NOMO-1 (cell line): ENCODE results near the gene CT47A1.
"Not testable (repeated sequence)": the region's sequence is repeated elsewhere in the genome, so short reads cannot be mapped to it uniquely, and the experiment has no call there.

Experiments used
- DNase-seq, 2 experiments: peaks; one replicate each; lab custom pipeline; 2025; ENCODE audit not compliant: unreplicated experiment in 2 of 2; lab: John Stamatoyannopoulos, UW

The CT47A1 gene

DNA sequence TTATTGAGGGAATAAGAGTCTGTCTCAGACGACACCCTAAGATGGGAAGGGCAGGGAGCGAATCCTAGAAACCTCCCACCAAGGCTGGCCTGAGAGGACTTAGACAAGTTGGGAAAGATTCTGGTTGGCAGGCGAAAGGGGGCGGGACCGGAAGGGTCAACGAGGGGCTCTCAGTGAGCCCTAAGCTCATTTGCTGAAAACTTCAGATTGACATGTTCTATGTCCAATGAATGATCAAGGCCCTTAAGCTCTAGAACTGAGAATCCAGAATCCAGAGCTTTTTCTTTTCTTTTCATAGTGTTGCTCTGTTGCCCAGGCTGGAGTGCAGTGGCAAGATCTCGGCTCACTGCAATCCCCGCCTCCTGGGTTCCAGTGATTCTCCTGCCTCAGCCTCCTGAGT, at the start of gene CT47A1:
CT47A1 (minus strand) TSS at position 101 of the 400 bp plus-strand sequence. CDS start 231 bp downstream, outside the sequence.
- DNase-seq, result not testable (repeated sequence)

DNA sequence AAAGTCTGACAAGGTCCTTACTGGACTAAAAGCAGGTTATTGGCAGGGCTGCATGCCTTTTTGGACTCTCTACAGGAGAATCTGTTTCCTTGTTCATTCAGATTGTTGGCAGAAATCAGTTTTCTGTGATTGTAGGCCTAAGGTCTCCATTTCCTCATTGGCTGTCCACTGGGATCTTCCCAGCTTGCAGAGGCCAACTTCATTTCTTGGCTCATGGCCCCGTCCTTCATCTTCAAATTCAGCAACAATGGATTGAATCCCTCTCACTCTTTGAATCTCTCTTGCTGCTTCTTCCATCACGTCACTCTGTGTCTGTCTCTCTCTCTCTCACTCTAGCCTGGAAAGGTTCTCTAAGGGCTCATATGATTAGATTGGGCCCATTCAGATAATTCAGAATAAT, 47.0 kb upstream of the CT47A1 start:
- no peak for DNase-seq

DNA sequence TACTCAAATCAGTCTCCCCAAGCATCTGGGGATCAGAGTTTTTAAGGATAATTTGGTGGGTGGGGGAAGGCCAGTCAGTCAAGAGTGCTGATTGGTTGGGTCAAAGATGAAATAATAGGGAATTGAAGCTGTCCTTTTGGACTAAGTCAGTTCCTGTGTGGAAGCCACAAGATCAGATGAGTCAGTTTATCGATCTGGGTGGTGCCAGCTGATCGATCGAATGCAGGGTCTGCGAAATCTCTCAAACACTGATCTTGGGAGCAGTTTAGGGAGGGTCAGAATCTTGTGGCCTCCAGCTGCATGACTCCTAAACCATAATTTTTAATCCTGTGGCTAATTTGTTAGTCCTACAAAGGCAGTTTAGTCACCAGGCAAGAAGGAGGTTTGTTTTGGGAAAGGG, 44.5 kb upstream of the CT47A1 start:
- no peak for DNase-seq

DNA sequence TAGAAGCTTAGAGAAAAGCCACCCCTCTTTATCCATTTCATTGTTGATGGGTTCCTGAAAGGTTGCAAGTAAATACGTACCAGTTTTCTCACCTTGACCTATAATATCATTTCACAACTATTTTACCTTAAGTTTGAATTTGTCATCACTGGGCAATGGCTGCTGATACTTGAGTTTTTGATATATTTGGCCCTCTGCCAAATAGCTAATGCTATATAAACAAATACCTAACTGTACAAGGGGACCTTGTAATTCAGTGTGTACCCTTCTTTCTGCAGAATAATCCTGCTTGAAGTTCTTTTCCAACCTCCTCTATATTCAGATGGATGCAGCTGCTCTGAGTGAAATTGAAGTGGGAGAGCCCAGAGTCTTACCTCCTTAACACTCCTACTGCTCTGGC, 42.9 kb upstream of the CT47A1 start:
- DNase-seq, result no peak

DNA sequence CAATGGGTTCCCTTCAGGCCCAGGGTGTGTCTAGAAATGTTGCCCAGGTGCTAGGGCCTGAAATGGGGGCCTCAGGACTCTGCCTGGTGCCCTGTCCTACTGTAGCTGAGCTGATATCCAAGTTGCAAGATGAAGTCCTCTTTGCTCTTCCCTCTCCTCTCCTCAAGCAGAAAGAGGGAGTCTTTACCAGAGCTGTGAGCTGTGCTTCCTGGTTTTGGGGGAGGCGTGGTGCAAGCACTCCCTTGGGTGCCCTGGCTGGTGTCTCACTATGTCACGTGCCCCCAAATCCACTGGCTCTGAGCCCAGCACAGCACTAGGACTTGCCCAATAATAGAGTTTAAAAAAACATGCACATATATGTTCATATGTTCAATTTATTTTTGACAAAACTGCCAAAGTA, 29.3 kb upstream of the CT47A1 start:
- no peak for DNase-seq

DNA sequence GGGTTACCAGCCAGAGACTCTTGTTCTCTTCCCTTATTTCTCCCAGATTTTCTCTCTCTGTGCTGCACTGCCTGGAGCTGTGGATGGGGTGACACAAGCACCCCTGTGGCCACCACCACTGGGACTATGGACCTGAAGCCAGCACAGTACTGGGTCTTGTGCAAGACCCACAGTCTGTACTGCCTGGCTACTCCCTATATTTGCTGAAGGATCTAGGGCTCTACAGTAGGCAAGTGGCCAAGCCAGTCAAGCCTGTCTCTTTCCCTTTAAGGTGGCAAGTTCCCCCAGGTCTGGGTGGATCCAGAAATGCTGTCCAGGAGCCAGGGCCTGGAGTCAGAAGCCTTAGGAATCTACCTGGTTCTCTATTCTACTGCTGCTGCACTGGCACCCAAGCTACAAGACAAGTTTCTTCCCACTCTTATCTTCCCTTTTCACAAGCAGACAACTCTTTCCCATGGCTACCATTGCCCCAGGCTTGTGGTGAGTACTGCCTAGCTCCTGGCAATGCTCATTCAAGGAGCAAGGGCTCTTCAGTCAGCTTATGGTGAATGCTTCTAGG, 28.4 kb upstream of the CT47A1 start:
- no peak for DNase-seq

DNA sequence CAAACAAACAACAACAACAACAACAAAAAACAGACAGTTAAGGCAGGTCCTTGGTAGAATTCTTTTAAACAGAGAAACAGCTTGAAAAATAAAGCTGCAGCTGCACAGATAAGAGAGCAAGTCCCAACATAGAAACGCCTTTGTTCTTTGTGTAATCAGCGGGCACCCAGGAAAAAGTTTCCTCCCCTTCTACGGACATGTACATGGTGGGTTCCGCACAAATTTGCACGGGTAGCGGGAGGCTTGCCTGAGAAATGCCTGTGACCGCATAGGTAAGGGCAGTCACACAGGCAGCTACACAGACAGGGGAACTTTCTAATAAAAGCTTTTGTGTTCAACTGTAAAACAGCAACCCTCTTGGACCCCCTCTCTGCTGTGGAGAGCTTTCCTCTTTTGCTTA, 25.7 kb upstream of the CT47A1 start:
- DNase-seq, result no peak

DNA sequence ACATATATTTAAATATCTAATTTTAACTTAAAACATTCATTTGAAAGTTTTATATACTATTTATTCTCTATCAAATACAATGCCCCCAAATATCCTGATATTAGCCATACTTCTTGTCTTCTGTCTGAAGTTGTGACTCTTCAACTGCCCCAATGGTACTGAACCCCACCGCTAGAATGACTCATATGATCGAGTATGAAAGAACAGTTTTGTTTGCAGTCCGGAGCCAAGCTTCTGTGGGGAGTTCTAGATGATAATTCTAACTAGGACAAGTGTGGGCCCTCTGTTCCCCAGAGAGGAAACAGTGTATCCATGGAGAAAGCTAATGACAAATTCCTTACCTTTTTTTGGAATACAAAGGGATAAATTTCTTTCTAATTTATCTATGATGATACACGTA, 24.7 kb upstream of the CT47A1 start:
- no peak for DNase-seq

DNA sequence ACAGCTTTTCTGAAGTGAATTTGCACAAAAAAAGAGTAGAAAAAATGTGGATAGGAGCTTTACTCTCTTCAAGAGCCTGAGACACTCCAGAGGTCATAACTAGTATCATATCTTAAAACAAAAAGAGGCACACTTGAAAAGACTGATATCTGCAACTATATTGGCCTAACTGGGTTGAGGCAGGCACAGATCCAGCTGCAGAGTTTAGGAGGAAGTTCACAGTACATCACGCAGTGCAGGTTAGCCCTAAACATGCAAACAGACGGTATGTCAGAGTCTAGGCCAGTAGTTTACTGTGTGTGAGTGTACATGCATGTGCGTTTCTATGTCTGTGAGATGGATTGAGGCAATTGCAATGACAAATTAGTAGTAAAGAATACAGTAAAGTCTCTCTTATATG, 24.2 kb upstream of the CT47A1 start:
- DNase-seq, result no peak

DNA sequence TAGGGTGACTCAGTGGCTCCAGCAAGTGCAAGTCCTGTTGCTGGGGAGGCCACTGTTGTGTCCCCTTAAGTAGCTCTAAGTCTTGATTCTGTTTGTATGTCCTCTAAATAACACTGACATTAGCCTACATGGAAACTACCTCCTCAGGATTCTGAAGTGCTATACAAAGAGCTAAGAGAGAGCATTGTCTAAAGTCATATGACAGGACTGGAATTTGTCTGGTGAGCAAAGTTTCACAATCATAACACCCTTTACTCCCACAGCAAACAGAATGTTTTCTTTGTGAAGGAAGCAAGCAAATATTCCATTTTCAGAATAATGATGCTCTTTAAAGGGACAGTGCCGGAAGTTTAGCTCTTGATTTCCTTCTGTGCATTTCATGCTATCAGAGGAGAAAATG, 23.4 kb upstream of the CT47A1 start:
- no peak for DNase-seq

DNA sequence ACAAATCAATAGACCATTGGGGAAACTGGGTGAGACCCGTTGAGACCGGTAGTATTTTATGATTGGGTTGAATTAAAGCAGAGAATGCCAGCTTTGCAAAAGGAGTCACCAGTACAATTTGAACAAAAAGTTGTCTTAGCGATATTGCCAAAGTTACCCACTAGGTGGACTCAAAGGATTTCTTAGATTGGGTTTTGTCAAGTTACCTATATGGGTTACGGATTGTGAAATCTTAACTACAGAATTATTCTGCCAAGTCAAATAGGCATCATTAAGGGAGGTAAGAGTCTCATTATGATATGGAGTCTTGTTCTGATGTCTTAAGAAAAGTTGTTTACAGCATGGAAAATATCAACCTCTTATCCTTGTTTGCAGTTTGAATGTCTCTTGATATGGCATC, 15.0 kb upstream of the CT47A1 start:
- peak in 1 of 2 experiments; percentile 3 for DNase-seq

DNA sequence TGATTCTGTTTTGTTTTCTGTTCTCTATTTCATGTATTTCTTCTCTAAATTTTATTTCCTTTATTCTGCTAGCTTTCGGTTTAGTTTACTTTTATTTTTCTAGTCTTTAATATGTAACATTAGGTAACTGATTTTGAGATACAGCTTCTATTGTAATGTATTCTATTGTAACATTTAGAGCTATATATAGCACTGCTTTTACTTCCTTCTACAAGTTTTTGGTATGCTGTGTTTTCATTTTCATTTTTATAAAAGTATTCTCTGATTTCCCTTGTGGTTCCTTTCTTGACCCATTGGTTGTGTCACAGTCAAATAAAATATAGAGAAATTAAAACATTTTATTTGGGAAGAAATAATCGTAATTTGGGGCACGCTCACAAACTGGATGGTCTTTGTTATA, 13.9 kb upstream of the CT47A1 start:
- no peak for DNase-seq

DNA sequence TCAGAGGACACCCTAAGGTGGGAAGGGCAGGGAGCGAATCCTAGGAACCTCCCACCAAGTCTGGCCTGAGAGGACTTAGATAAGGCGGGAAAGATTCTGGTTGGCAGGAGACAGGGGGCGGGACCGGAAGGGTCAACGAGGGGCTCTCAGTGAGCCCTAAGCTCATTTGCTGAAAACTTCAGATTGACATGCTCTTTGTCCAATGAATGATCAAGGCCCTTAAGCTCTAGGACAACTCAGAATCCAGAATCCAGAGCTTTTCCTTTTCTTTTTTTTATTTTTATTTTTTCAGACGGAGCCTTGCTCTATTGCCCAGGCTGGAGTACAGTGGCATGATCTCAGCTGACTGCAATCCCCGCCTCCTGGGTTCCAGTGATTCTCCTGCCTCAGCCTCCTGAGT, 29.1 kb downstream of the CT47A1 start, which contains the start of gene CT47A7:
CT47A7 (minus strand) TSS at position 101 of the 400 bp plus-strand sequence. CDS start 255 bp downstream, outside the sequence.
- not testable (repeated sequence) for DNase-seq
